ENCODE measurements around the gene PIGU.

DNA sequence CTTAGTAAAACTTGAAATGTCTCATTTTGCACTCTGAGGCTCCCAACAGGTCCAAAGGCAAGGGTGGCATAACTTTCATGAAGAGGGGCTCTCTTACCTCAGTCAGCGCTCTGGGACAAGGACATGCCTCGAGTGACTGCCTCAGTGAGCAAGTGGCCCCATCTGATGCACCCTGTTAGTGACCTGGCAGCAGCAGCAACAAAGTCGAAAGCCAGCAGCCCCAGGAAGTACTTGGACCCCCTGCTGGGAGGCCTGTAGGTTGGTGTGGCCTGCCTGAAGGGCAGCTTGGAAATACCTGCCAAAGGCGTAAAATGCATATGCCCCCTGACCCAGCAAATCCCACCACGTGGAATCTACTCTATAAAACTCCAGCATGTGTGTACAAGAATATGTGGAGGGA lies 105.1 kb downstream of the PIGU start:
- no peak for TF ChIP-seq NRF1 (conservative IDR thresholded peaks at IDR 0.05 in 1 of 2, IDR thresholded peaks at IDR 0.05 in 1 of 2)
- no peak for TF ChIP-seq GABPB1 (CRISPR knock-in tag; IDR thresholded peaks at IDR 0.05)
- TF ChIP-seq EP300 (IDR thresholded peaks at IDR 0.05; ENCODE audit: low read length) = no peak
- no peak for TF ChIP-seq ZNF121 (CRISPR knock-in tag; conservative IDR thresholded peaks at IDR 0.05)
- TF ChIP-seq, protein P1, sequence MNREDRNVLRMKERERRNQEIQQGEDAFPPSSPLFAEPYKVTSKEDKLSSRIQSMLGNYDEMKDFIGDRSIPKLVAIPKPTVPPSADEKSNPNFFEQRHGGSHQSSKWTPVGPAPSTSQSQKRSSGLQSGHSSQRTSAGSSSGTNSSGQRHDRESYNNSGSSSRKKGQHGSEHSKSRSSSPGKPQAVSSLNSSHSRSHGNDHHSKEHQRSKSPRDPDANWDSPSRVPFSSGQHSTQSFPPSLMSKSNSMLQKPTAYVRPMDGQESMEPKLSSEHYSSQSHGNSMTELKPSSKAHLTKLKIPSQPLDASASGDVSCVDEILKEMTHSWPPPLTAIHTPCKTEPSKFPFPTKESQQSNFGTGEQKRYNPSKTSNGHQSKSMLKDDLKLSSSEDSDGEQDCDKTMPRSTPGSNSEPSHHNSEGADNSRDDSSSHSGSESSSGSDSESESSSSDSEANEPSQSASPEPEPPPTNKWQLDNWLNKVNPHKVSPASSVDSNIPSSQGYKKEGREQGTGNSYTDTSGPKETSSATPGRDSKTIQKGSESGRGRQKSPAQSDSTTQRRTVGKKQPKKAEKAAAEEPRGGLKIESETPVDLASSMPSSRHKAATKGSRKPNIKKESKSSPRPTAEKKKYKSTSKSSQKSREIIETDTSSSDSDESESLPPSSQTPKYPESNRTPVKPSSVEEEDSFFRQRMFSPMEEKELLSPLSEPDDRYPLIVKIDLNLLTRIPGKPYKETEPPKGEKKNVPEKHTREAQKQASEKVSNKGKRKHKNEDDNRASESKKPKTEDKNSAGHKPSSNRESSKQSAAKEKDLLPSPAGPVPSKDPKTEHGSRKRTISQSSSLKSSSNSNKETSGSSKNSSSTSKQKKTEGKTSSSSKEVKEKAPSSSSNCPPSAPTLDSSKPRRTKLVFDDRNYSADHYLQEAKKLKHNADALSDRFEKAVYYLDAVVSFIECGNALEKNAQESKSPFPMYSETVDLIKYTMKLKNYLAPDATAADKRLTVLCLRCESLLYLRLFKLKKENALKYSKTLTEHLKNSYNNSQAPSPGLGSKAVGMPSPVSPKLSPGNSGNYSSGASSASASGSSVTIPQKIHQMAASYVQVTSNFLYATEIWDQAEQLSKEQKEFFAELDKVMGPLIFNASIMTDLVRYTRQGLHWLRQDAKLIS (CRISPR knock-in tag; IDR thresholded peaks at IDR 0.05) = no peak
- no peak for TF ChIP-seq CBFB (CRISPR knock-in tag; IDR thresholded peaks at IDR 0.05)
- no peak for TF ChIP-seq POLR2G (IDR thresholded peaks at IDR 0.05; ENCODE audit: low read depth, low read length)
- no peak for TF ChIP-seq TAF1 (IDR thresholded peaks at IDR 0.05; ENCODE audit: control insufficient read depth, extremely low read depth, insufficient read depth, low read length, severe bottlenecking)
- TF ChIP-seq, protein P2, sequence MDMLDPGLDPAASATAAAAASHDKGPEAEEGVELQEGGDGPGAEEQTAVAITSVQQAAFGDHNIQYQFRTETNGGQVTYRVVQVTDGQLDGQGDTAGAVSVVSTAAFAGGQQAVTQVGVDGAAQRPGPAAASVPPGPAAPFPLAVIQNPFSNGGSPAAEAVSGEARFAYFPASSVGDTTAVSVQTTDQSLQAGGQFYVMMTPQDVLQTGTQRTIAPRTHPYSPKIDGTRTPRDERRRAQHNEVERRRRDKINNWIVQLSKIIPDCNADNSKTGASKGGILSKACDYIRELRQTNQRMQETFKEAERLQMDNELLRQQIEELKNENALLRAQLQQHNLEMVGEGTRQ (CRISPR knock-in tag; IDR thresholded peaks at IDR 0.05) = no peak
- TF ChIP-seq PHF20 (IDR thresholded peaks at IDR 0.05; ENCODE audit: partially characterized antibody) = no peak
- TF ChIP-seq SLC30A9 (CRISPR knock-in tag; IDR thresholded peaks at IDR 0.05) = no peak
- TF ChIP-seq CEBPB (tag; IDR thresholded peaks at IDR 0.05) = no peak
- no peak for TF ChIP-seq XRCC5 (IDR thresholded peaks at IDR 0.05; ENCODE audit: low read depth, low read length)
- no peak for TF ChIP-seq CHD1 (IDR thresholded peaks at IDR 0.05; ENCODE audit: low read length)

Measured in K562 (cell line).